Common myeloid progenitor, CD34-positive (primary cell): ENCODE data around the gene TMEM163.

ENCODE experiments used
- CTCF ChIA-PET: fragments of 350-600 bp; sonication (Branson Sonifier 250); formaldehyde crosslinking; loops from one replicate; lab custom pipeline; 2021; ENCODE audit warnings: antibody characterized with exemption; lab: Charles Lee
- POLR2A ChIA-PET: fragments of 350-600 bp; sonication (Branson Sonifier 250); formaldehyde crosslinking; loops from one replicate; lab custom pipeline; 2021; ENCODE audit warnings: antibody characterized with exemption; lab: Charles Lee
- DNase-seq, 3 donors: peaks; one replicate each; pipeline versions ENCODE4 v3.0.0 to v3.0.0-alpha.2; 2013
- H3K27ac ChIP-seq, 2 experiments: 1 replicate in 1 of 2; 2 replicates in 1 of 2; pipeline ENCODE4 v1.7.0; 2013; ENCODE audit warnings: inconsistent platforms in 2 of 2, low read length in 2 of 2, mild to moderate bottlenecking in 2 of 2, low read depth in 1 of 2, moderate library complexity in 1 of 2; ENCODE audit not compliant: severe bottlenecking in 2 of 2, insufficient read depth in 1 of 2, poor library complexity in 1 of 2
- H3K27me3 ChIP-seq, 5 experiments: replicated peaks in 2 of 5; 1 replicate in 3 of 5; 2 replicates in 2 of 5; pipeline versions ENCODE4 v1.6.1 to v1.7.0; 2013; ENCODE audit warnings: low read length in 4 of 5, mild to moderate bottlenecking in 2 of 5, moderate library complexity in 2 of 5, inconsistent platforms in 1 of 5; ENCODE audit not compliant: insufficient read depth in 5 of 5, control insufficient read depth in 4 of 5
- H3K36me3 ChIP-seq, 4 experiments: 1 replicate in 2 of 4; 2 replicates in 2 of 4; pipeline versions ENCODE4 v1.6.1 to v1.7.0; 2013; ENCODE audit warnings: low read length in 3 of 4, control low read depth in 1 of 4, mild to moderate bottlenecking in 1 of 4; ENCODE audit not compliant: control insufficient read depth in 4 of 4, insufficient read depth in 4 of 4
- H3K4me1 ChIP-seq, 4 experiments: 1 replicate in 3 of 4; 2 replicates in 1 of 4; pipeline versions ENCODE4 v1.6.1 to v1.7.1; 2013; ENCODE audit warnings: low read length in 3 of 4, mild to moderate bottlenecking in 3 of 4, control low read depth in 1 of 4, inconsistent platforms in 1 of 4, moderate library complexity in 1 of 4; ENCODE audit not compliant: control insufficient read depth in 4 of 4, insufficient read depth in 4 of 4; ENCODE audit errors: control extremely low read depth in 1 of 4
- H3K4me3 ChIP-seq, 7 experiments: 1 replicate in 4 of 7; 2 replicates in 3 of 7; pipeline versions ENCODE4 v1.5.1 to v1.7.0; 2013; ENCODE audit warnings: mild to moderate bottlenecking in 7 of 7, low read length in 6 of 7, moderate library complexity in 6 of 7, inconsistent platforms in 2 of 7, low read depth in 2 of 7, control low read depth in 1 of 7; ENCODE audit not compliant: insufficient read depth in 4 of 7, control insufficient read depth in 1 of 7; ENCODE audit errors: extremely low read depth in 1 of 7
- H3K9me3 ChIP-seq, 5 experiments: 1 replicate in 4 of 5; 2 replicates in 1 of 5; pipeline versions ENCODE4 v1.6.1 to v1.7.1; 2013; ENCODE audit warnings: low read length in 4 of 5, mild to moderate bottlenecking in 2 of 5, inconsistent platforms in 1 of 5, low read depth in 1 of 5, moderate library complexity in 1 of 5; ENCODE audit not compliant: control insufficient read depth in 4 of 5, insufficient read depth in 2 of 5; ENCODE audit errors: control extremely low read depth in 1 of 5
- WGBS: methylation state at CpG from one replicate; pipeline ENCODE4 v1.1.5; 2013; ENCODE audit not compliant: insufficient coverage; 5-methylcytosine and 5-hydroxymethylcytosine counted together

Gene TMEM163

GRCh38 chr2:134426721-134427120 lies 292.1 kb downstream of the TMEM163 start:
- Histone ChIP-seq H3K36me3 (peaks cover 6 to 52% (median 16%) of the 10 kb centered on the region in 4 experiments), H3K27me3 (no peaks in the 10 kb centered on the region), H3K9me3 (no peaks in the 10 kb centered on the region), H3K4me1 (peaks cover 0 to 2% (median 0%) of the 10 kb centered on the region in 4 experiments), H3K27ac (no peak overlapping the region), H3K4me3 (no peak overlapping the region)
- CTCF ChIA-PET: interaction anchor here (1.2 to 1.3 kb wide), 2 partner anchors 17 to 307 kb away, joined by 3 read pairs; no protein-coding TSS in a partner anchor
- no peak for DNase-seq
- POLR2A ChIA-PET: no interaction called here
- WGBS: 100% methylated on average over 3 of the region's 3 CpGs

DNA sequence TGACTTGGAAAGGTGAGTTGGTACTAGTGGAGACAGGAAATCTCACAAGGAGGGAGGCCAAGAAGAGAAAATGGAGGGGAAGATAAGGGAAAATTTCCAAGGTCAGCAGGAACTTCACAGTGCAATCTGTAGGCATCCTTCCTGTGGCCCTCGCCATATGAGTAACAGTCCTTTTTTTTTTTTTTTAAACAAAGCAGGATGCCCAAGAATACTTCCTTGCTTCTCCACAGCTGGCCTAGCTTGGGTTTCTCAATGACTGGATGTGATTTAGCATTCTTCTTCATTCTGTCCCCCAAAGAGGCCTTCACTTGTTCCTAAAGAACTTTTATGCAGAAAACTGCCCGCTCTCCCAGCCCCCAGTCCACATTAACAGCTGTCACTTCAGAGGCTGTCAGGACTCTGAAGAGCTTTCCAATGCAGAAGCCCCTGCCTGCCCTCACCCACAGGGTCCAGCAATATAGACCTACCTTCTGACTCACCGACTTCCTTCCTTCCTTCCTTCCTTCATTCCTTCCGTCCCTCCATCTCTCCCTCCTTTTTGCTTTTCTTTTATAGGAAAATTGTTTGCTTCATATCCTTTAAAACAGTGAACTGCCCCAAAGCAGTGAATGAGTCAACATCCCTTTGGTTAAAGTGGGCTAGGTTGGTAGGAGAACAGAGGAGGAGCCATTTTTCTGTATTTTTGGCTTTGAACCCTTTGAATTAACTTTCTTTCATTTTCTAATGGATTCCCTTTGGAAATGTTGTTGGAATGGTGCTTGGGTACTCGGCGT lies 292.9 kb downstream of the TMEM163 start:
- H3K4me1 ChIP-seq: no peaks in the 10 kb centered on the region
- WGBS: 93% methylated on average over 2 of the region's 6 CpGs
- H3K27me3 ChIP-seq: no peaks in the 10 kb centered on the region
- H3K4me3 ChIP-seq: no peak overlapping the region
- no peak for DNase-seq
- peaks cover 4 to 52% (median 16%) of the 10 kb centered on the region in 4 experiments for H3K36me3 ChIP-seq
- ChIA-PET POLR2A (no interaction called here), CTCF (no interaction called here)
- no peak overlapping the region for H3K27ac ChIP-seq
- no peaks in the 10 kb centered on the region for H3K9me3 ChIP-seq

DNA sequence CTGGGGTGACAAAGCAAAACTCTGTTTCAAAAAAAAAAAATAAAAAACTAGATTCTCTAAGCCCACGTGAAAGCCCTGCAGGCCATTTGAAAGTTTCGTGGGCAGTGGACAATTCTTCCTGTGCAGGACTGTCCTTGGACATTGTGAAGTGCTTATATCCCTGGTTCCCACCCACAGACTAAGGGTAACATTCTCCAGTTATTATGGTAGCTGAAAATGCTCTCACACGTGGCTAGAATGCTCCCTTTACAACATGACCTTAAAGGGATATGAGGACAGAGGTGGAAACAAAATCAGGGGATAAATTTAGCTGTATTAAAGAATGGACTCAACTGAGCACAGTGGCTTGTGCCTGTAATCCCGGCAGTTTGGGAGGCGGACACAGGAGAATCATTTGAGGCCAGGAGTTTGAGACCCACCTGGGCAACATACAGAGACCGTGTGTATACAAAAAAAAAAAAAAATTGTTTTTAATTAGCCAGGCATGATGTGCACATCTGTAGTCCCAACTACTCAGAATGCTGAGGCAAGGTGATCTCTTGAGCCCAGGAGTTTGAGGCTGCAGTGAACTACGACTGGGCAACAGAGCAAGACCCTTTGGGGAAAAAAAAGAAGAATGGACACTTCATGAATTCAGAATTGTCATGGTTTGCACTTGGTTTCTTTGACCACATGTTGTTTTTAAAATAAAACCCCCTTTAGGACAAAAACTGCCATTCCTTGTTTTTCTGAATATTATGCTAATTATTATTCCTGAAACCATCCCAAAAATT lies 297.1 kb downstream of the TMEM163 start:
- no peak overlapping the region for H3K27ac ChIP-seq
- no peak overlapping the region for H3K4me3 ChIP-seq
- H3K27me3 ChIP-seq: no peaks in the 10 kb centered on the region
- DNase-seq: no peak
- ChIA-PET CTCF (interaction anchor here (1.6 to 2.5 kb wide), 2 partner anchors 10 to 29 kb away, joined by 4 to 8 read pairs; no protein-coding TSS in a partner anchor), POLR2A (no interaction called here)
- WGBS: 85% methylated on average over 5 of the region's 7 CpGs
- H3K36me3 ChIP-seq: peaks cover 0 to 25% (median 8%) of the 10 kb centered on the region in 4 experiments
- H3K9me3 ChIP-seq: no peaks in the 10 kb centered on the region
- no peaks in the 10 kb centered on the region for H3K4me1 ChIP-seq

- 94% methylated on average over 3 of the region's 3 CpGs for WGBS
- POLR2A ChIA-PET: no interaction called here
Measured at GRCh38 chr2:134420920-134421319, 297.9 kb downstream of the TMEM163 start.

GRCh38 chr2:134420259-134420658 lies 298.5 kb downstream of the TMEM163 start:
- H3K36me3 ChIP-seq: peaks cover 0 to 18% (median 8%) of the 10 kb centered on the region in 4 experiments
- H3K27me3 ChIP-seq: no peaks in the 10 kb centered on the region
- no peak for DNase-seq
- 92% methylated on average over 6 of the region's 7 CpGs for WGBS
- no peaks in the 10 kb centered on the region for H3K9me3 ChIP-seq
- H3K4me1 ChIP-seq: no peaks in the 10 kb centered on the region
- no peak overlapping the region for H3K4me3 ChIP-seq
- ChIA-PET CTCF (interaction anchor here (1.0 to 2.5 kb wide), 4 partner anchors 8 to 47 kb away, joined by 3 to 8 read pairs (median 4); no protein-coding TSS in a partner anchor), POLR2A (no interaction called here)
- no peak overlapping the region for H3K27ac ChIP-seq

More at GRCh38 chr2:134420920-134421319, 297.9 kb downstream of the TMEM163 start:
- no peak for DNase-seq
- Histone ChIP-seq H3K27me3 (no peaks in the 10 kb centered on the region), H3K4me1 (no peaks in the 10 kb centered on the region), H3K4me3 (no peak overlapping the region), H3K9me3 (no peaks in the 10 kb centered on the region), H3K36me3 (peaks cover 0 to 23% (median 8%) of the 10 kb centered on the region in 4 experiments), H3K27ac (no peak overlapping the region)
- CTCF ChIA-PET: interaction anchor here (1.6 to 2.5 kb wide), 2 partner anchors 9 to 30 kb away, joined by 4 to 8 read pairs; no protein-coding TSS in a partner anchor

- no peak for DNase-seq
- 100% methylated on average over 4 of the region's 5 CpGs for WGBS
- H3K9me3 ChIP-seq: no peaks in the 10 kb centered on the region
- ChIA-PET POLR2A (no interaction called here), CTCF (interaction anchor here (1.1 to 2.2 kb wide), 2 partner anchors 15 to 300 kb away, joined by 3 to 9 read pairs; no protein-coding TSS in a partner anchor)
- no peaks in the 10 kb centered on the region for H3K4me1 ChIP-seq
- peaks cover 1 to 14% (median 4%) of the 10 kb centered on the region in 4 experiments for H3K36me3 ChIP-seq
- no peak overlapping the region for H3K4me3 ChIP-seq
- H3K27me3 ChIP-seq: no peaks in the 10 kb centered on the region
- H3K27ac ChIP-seq: no peak overlapping the region
Measured at GRCh38 chr2:134417968-134418582, 300.7 kb downstream of the TMEM163 start.
